Mesenchymal stem cell (in vitro differentiated cells and primary cell): ENCODE measurements around the gene GALNT7.
A peak's percentile ranks its signal among the peaks of the same experiment; 100 is the strongest.

Experiments used
- DNase-seq: peaks from one replicate; pipeline ENCODE4 v3.0.0-alpha.2; 2013
- H2AFZ ChIP-seq: one replicate; pipeline ENCODE4 v1.6.1; 2013; ENCODE audit warnings: low read depth, mild to moderate bottlenecking, control low read depth, inconsistent platforms, low read length, moderate library complexity
- H2AK5ac ChIP-seq: 2 replicates; pipeline ENCODE4 v1.6.1; 2013; ENCODE audit warnings: low read length, moderate library complexity, mild to moderate bottlenecking, inconsistent platforms; ENCODE audit not compliant: severe bottlenecking
- H2BK120ac ChIP-seq: one replicate; pipeline ENCODE4 v1.6.1; 2013; ENCODE audit warnings: low read depth, mild to moderate bottlenecking, inconsistent platforms, low read length, moderate library complexity
- H2BK12ac ChIP-seq, 2 experiments: one replicate each; pipeline ENCODE4 v1.6.1; 2013; ENCODE audit warnings: inconsistent platforms in 2 of 2, low read length in 2 of 2, mild to moderate bottlenecking in 2 of 2, moderate library complexity in 2 of 2, control low read depth in 1 of 2
- H2BK15ac ChIP-seq: one replicate; pipeline ENCODE4 v1.6.1; 2013; ENCODE audit warnings: mild to moderate bottlenecking, low read depth, inconsistent platforms; ENCODE audit not compliant: poor library complexity, severe bottlenecking
- H2BK5ac ChIP-seq: 2 replicates; pipeline ENCODE4 v1.6.1; 2013; ENCODE audit warnings: low read depth, mild to moderate bottlenecking, low read length, control low read depth, inconsistent platforms; ENCODE audit not compliant: poor library complexity, severe bottlenecking
- H3K14ac ChIP-seq, 2 experiments: one replicate each; pipeline ENCODE4 v1.6.1; 2013; ENCODE audit warnings: inconsistent platforms in 2 of 2, low read length in 2 of 2, control low read depth in 1 of 2, mild to moderate bottlenecking in 1 of 2, moderate library complexity in 1 of 2
- H3K18ac ChIP-seq, 2 experiments: one replicate each; pipeline ENCODE4 v1.6.1; 2013; ENCODE audit warnings: inconsistent platforms in 2 of 2, low read length in 2 of 2, control low read depth in 1 of 2, low read depth in 1 of 2, mild to moderate bottlenecking in 1 of 2
- H3K23ac ChIP-seq, 2 experiments: one replicate each; pipeline ENCODE4 v1.6.1; 2013; ENCODE audit warnings: inconsistent platforms in 2 of 2, low read length in 2 of 2, mild to moderate bottlenecking in 2 of 2, moderate library complexity in 2 of 2, control low read depth in 1 of 2
- H3K27ac ChIP-seq: 2 replicates; pipeline ENCODE4 v1.5.1; 2013; ENCODE audit warnings: mild to moderate bottlenecking, moderate library complexity, low read length, control low read depth, inconsistent platforms; ENCODE audit not compliant: poor library complexity, severe bottlenecking
- H3K27me3 ChIP-seq, 2 experiments: 2 replicates each; pipeline versions ENCODE4 v1.6.1 to v1.7.0; 2013; ENCODE audit warnings: low read length in 2 of 2, mild to moderate bottlenecking in 2 of 2, moderate library complexity in 2 of 2, control low read depth in 1 of 2, inconsistent platforms in 1 of 2; ENCODE audit not compliant: control insufficient read depth in 1 of 2, insufficient read depth in 1 of 2
- H3K36me3 ChIP-seq, 2 experiments: 2 replicates each; pipeline versions ENCODE4 v1.6.1 to v1.7.0; 2013; ENCODE audit warnings: low read length in 2 of 2, control low read depth in 1 of 2, inconsistent platforms in 1 of 2, low read depth in 1 of 2, mild to moderate bottlenecking in 1 of 2; ENCODE audit not compliant: insufficient read depth in 2 of 2, control insufficient read depth in 1 of 2
- H3K4ac ChIP-seq, 2 experiments: one replicate each; pipeline ENCODE4 v1.6.1; 2013; ENCODE audit warnings: inconsistent platforms in 2 of 2, low read length in 2 of 2, mild to moderate bottlenecking in 2 of 2, moderate library complexity in 2 of 2, control low read depth in 1 of 2, low read depth in 1 of 2
- H3K4me1 ChIP-seq: 2 replicates; pipeline ENCODE4 v1.6.1; 2013; ENCODE audit warnings: low read depth, low read length, control low read depth; ENCODE audit not compliant: control insufficient read depth, insufficient read depth
- H3K4me2 ChIP-seq: 2 replicates; pipeline ENCODE4 v1.6.1; 2013; ENCODE audit warnings: low read length, mild to moderate bottlenecking, inconsistent platforms; ENCODE audit not compliant: poor library complexity, severe bottlenecking
- H3K4me3 ChIP-seq, 2 experiments: 2 replicates each; pipeline versions ENCODE4 v1.5.1 to v1.7.0; 2013; ENCODE audit warnings: low read length in 2 of 2, mild to moderate bottlenecking in 2 of 2, control low read depth in 1 of 2, low read depth in 1 of 2; ENCODE audit not compliant: insufficient read depth in 1 of 2
- H3K79me1 ChIP-seq: replicated peaks from 2 replicates; pipeline ENCODE4 v1.6.1; 2013; ENCODE audit warnings: mild to moderate bottlenecking, control low read depth, low read length, inconsistent platforms; ENCODE audit not compliant: poor library complexity, severe bottlenecking
- H3K9ac ChIP-seq: 2 replicates; pipeline ENCODE4 v1.7.0; 2013; ENCODE audit warnings: mild to moderate bottlenecking, low read length, moderate library complexity
- H3K9me3 ChIP-seq: 2 replicates; pipeline ENCODE4 v1.7.0; 2013; ENCODE audit warnings: mild to moderate bottlenecking, low read length; ENCODE audit not compliant: control insufficient read depth
- H4K8ac ChIP-seq: one replicate; pipeline ENCODE4 v1.6.1; 2013; ENCODE audit warnings: inconsistent platforms, mild to moderate bottlenecking, low read length, moderate library complexity
- H4K91ac ChIP-seq: one replicate; pipeline ENCODE4 v1.6.1; 2013; ENCODE audit warnings: mild to moderate bottlenecking, low read length, inconsistent platforms
- WGBS: methylation state at CpG from one replicate; pipeline ENCODE4 v1.1.7; 2013; ENCODE audit warnings: mixed read lengths; 5-methylcytosine and 5-hydroxymethylcytosine counted together

The GALNT7 gene

GRCh38 chr4:173121076-173121561 lies 47.5 kb upstream of the GALNT7 start:
- Histone ChIP-seq H3K79me1 (no peaks in the 10 kb centered on the region), H3K4me3 (no peak overlapping the region), H3K4me1 (peaks cover 4% of the 10 kb centered on the region), H2BK120ac (no peak overlapping the region), H4K8ac (peak overlapping the region; percentile 27), H2BK12ac (peak overlapping the region in 1 of 2 experiments; percentile 38), H2AFZ (no peak overlapping the region), H3K23ac (no peak overlapping the region), H2BK15ac (no peak overlapping the region), H3K9me3 (no peaks in the 10 kb centered on the region), H3K4ac (no peak overlapping the region), H3K14ac (no peak overlapping the region), H3K18ac (no peak overlapping the region), H4K91ac (peak overlapping the region; percentile 83), H3K4me2 (no peak overlapping the region), H3K36me3 (no peaks in the 10 kb centered on the region), H3K27me3 (no peaks in the 10 kb centered on the region), H2AK5ac (no peak overlapping the region), H3K9ac (no peak overlapping the region), H3K27ac (peak overlapping the region; percentile 71), H2BK5ac (no peak overlapping the region)
- WGBS, result 0% methylated on average over 2 of the region's 3 CpGs
- peak; percentile 31 for DNase-seq

GRCh38 chr4:173124209-173124865 lies 44.3 kb upstream of the GALNT7 start:
- Histone ChIP-seq H3K36me3 (no peaks in the 10 kb centered on the region), H3K4ac (no peak overlapping the region), H3K27me3 (no peaks in the 10 kb centered on the region), H3K4me1 (peaks cover 6% of the 10 kb centered on the region), H2BK12ac (no peak overlapping the region), H4K8ac (no peak overlapping the region), H2AK5ac (no peak overlapping the region), H3K14ac (no peak overlapping the region), H2BK15ac (no peak overlapping the region), H2BK120ac (no peak overlapping the region), H2BK5ac (no peak overlapping the region), H3K9ac (no peak overlapping the region), H3K4me3 (no peak overlapping the region), H3K23ac (no peak overlapping the region), H2AFZ (no peak overlapping the region), H3K9me3 (no peaks in the 10 kb centered on the region), H3K79me1 (no peaks in the 10 kb centered on the region), H3K27ac (no peak overlapping the region), H4K91ac (no peak overlapping the region), H3K18ac (no peak overlapping the region), H3K4me2 (no peak overlapping the region)
- no peak for DNase-seq
- 93% methylated on average over 6 of the region's 7 CpGs for WGBS

DNA sequence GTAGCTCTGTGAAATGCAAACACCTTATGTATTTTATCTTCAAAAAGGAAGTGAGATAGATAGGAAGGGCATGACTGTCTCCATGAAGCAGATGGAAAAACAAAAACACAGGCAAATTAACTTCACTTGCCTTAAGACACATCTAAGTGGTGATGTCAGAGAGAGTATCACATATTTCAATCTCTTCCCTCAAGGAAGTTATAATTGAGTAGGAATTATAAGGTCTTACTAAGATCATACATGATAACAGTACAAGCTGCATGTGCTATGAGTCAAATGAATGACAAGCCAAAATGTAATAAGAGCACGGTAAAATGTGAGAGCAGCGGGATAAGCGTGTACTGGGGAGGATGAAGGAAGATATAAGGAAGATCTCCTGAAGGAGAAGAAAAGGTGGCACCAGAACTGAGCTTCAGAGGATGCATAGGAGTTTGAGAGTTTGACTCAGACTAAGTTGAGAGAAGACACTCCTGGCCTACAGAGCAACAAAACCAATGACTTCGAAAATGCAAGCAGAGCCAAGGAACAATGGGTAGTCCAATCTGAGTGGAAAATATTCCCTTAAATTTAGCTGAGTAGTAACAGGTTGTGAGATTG lies 43.3 kb upstream of the GALNT7 start:
- Histone ChIP-seq H2BK5ac (no peak overlapping the region), H2AK5ac (no peak overlapping the region), H3K36me3 (no peaks in the 10 kb centered on the region), H3K14ac (no peak overlapping the region), H3K9ac (no peak overlapping the region), H3K4me3 (no peak overlapping the region), H2BK12ac (no peak overlapping the region), H3K4ac (no peak overlapping the region), H3K4me1 (peaks cover 6% of the 10 kb centered on the region), H3K9me3 (no peaks in the 10 kb centered on the region), H4K91ac (no peak overlapping the region), H3K18ac (no peak overlapping the region), H4K8ac (no peak overlapping the region), H3K79me1 (no peaks in the 10 kb centered on the region), H3K27ac (no peak overlapping the region), H2BK15ac (no peak overlapping the region), H2AFZ (no peak overlapping the region), H3K27me3 (no peaks in the 10 kb centered on the region), H3K23ac (no peak overlapping the region), H3K4me2 (no peak overlapping the region), H2BK120ac (no peak overlapping the region)
- WGBS, result over 99% methylated on average over 4 of the region's 4 CpGs
- no peak for DNase-seq

DNA sequence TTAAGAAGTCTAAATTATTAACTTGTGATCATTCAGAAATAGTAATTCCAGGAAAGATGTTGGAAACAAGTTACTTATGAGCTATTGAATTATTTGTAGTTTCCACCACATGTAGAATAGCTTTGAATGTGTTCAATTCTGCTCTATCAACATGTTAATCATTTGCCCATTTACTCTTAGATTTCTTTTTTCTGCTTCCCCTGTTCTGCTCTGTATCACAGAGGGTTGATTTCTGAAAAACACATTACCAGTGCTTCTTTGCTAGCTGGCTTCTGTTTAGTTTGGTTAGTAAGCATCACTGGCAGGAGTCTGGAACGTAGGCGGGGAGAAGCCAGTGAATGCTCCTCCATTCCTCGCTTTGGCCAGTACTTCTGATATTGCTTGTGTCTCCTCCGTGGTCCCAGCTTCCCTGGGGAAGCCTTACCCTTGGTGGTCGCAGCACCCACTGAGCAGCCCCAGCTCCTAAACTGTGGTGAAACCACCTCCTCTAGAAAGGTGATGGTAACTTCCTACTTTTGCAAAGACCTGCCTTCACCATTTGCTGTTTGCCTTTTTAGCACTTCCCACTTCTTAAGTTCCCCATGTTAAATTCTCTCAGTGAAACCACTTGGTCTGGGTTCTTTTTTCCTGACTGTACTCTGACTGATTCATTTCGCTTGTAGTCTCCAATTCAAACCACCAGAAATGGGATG lies 40.3 kb upstream of the GALNT7 start:
- Histone ChIP-seq H3K4me2 (no peak overlapping the region), H2AFZ (no peak overlapping the region), H3K36me3 (no peaks in the 10 kb centered on the region), H3K4me1 (peaks cover 2% of the 10 kb centered on the region), H3K23ac (no peak overlapping the region), H3K4me3 (no peak overlapping the region), H2BK120ac (no peak overlapping the region), H2BK12ac (no peak overlapping the region), H3K79me1 (no peaks in the 10 kb centered on the region), H3K9ac (no peak overlapping the region), H2BK15ac (no peak overlapping the region), H3K4ac (no peak overlapping the region), H2BK5ac (no peak overlapping the region), H4K8ac (no peak overlapping the region), H3K14ac (no peak overlapping the region), H4K91ac (no peak overlapping the region), H3K27me3 (no peaks in the 10 kb centered on the region), H3K27ac (no peak overlapping the region), H3K9me3 (no peaks in the 10 kb centered on the region), H2AK5ac (no peak overlapping the region), H3K18ac (no peak overlapping the region)
- DNase-seq, result no peak
- WGBS, result 83% methylated on average over 5 of the region's 6 CpGs
